ENCODE data around the gene RPA1. TPM values are rescaled to one million over a fixed set of nuclear protein-coding genes. Genes with fewer than 3 reads are reported as not detected.
"Not testable (repeated sequence)": the region's sequence is repeated elsewhere in the genome, so short reads cannot be mapped to it uniquely, and the experiment has no call there.

Gene RPA1
- polyA plus RNA-seq, 1 donor from 2014 or later = 8.4 TPM

DNA sequence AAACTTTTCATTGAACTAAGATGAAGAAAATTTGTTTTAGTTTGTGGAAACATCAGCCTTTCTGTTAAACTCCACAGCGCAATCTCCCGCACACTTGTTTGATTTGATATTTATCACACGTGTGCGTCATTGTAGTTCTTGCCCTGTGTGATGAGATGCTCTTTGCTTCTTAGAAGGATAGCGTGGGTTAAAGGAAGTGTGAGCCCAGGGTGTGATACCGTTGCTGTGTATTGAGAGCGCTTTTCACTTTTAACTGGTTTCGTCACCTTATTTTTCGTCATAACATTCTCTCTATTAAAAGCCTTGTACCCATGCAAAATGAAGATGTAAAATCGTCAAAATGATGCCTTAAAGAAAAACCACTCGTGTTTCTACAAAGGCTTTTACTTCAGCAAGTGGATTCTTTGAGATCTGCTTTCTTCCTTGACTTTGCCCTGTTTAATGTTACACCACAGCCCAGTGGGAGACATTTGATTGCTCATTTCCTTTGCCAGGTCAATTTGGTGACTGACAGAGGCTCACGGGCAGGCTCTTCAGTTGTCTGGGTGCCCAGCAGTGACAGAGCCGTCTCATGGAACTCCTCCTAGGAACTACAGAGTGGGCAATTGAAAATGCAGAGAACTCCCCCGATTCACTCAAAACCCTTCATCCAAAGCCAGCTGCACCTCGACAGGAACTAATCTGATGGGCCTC is 61.1 kb downstream of the RPA1 start:
- Histone ChIP-seq H3K36me3 (ENCODE audit: insufficient read depth, low read length) (no peaks in the 10 kb centered on the region), H4K20me1 (ENCODE audit: insufficient read depth) (no peaks in the 10 kb centered on the region), H3K4me3 (ENCODE audit: low read length) (no peak overlapping the region), H3K27me3 (ENCODE audit: insufficient read depth, low read depth, low read length) (no peaks in the 10 kb centered on the region), H3K9me2 (ENCODE audit: insufficient read depth, low read length) (no peaks in the 10 kb centered on the region), H3K27ac (ENCODE audit: low read length) (no peak overlapping the region), H2AFZ (ENCODE audit: low read depth, low read length) (no peak overlapping the region), H3K9ac (ENCODE audit: low read length) (no peak overlapping the region), H3K9me3 (ENCODE audit: low read length) (no peaks in the 10 kb centered on the region), H3K79me2 (replicated peaks; ENCODE audit: insufficient read depth, low read length) (no peaks in the 10 kb centered on the region), H3F3A (ENCODE audit: insufficient read depth, low read length, poor library complexity, severe bottlenecking) (no peaks in the 10 kb centered on the region), H3K4me2 (ENCODE audit: low read length) (no peak overlapping the region)
- TF ChIP-seq, protein P1, sequence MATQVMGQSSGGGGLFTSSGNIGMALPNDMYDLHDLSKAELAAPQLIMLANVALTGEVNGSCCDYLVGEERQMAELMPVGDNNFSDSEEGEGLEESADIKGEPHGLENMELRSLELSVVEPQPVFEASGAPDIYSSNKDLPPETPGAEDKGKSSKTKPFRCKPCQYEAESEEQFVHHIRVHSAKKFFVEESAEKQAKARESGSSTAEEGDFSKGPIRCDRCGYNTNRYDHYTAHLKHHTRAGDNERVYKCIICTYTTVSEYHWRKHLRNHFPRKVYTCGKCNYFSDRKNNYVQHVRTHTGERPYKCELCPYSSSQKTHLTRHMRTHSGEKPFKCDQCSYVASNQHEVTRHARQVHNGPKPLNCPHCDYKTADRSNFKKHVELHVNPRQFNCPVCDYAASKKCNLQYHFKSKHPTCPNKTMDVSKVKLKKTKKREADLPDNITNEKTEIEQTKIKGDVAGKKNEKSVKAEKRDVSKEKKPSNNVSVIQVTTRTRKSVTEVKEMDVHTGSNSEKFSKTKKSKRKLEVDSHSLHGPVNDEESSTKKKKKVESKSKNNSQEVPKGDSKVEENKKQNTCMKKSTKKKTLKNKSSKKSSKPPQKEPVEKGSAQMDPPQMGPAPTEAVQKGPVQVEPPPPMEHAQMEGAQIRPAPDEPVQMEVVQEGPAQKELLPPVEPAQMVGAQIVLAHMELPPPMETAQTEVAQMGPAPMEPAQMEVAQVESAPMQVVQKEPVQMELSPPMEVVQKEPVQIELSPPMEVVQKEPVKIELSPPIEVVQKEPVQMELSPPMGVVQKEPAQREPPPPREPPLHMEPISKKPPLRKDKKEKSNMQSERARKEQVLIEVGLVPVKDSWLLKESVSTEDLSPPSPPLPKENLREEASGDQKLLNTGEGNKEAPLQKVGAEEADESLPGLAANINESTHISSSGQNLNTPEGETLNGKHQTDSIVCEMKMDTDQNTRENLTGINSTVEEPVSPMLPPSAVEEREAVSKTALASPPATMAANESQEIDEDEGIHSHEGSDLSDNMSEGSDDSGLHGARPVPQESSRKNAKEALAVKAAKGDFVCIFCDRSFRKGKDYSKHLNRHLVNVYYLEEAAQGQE (IDR thresholded peaks at IDR 0.05; ENCODE audit: borderline replicate concordance) = no peak
- TF ChIP-seq RAD21 (conservative IDR thresholded peaks at IDR 0.05) (no peak), EP300 (conservative IDR thresholded peaks at IDR 0.05; ENCODE audit: poor library complexity, severe bottlenecking) (no peak), TAF1 (IDR thresholded peaks at IDR 0.05; ENCODE audit: low read depth) (no peak), POLR2AphosphoS5 (IDR thresholded peaks at IDR 0.05) (no peak), SMC3 (conservative IDR thresholded peaks at IDR 0.05; ENCODE audit: poor library complexity) (no peak), MXI1 (conservative IDR thresholded peaks at IDR 0.05; ENCODE audit: poor library complexity, severe bottlenecking) (no peak), CTCF (IDR thresholded peaks at IDR 0.05; ENCODE audit: poor library complexity, severe bottlenecking) (no peak), EZH2 (IDR thresholded peaks at IDR 0.05; ENCODE audit: borderline replicate concordance, insufficient read depth, low read length, poor library complexity, severe bottlenecking) (no peak)

DNA sequence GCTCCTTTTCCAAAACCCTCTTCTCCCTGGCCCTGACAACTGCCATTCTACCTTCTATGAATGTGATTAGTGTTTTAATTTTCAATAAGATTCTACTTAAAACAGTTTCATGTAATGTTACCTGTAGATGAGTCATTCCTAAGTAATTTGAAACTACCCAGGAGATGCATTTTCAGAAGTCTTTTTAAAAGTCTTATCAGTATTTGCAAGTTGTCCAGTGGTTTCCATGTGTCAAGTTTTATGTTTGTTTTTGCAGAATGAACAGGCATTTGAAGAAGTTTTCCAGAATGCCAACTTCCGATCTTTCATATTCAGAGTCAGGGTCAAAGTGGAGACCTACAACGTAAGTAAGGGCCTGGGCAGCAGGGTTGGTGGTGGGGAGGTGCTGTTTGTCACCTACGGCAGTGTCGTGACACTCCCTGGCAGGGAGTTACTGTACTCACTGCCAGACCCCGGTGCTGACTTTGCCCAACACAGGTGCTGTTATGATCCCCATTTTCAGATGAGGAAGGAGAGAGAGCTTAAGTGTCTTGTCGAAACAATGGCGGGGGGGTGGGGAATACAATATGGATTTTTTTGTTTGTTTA is 65.0 kb downstream of the RPA1 start:
- TF ChIP-seq RAD21 (conservative IDR thresholded peaks at IDR 0.05) (no peak), SMC3 (conservative IDR thresholded peaks at IDR 0.05; ENCODE audit: poor library complexity) (no peak), TAF1 (IDR thresholded peaks at IDR 0.05; ENCODE audit: low read depth) (no peak), EZH2 (IDR thresholded peaks at IDR 0.05; ENCODE audit: borderline replicate concordance, insufficient read depth, low read length, poor library complexity, severe bottlenecking) (no peak), MXI1 (conservative IDR thresholded peaks at IDR 0.05; ENCODE audit: poor library complexity, severe bottlenecking) (no peak), CTCF (IDR thresholded peaks at IDR 0.05; ENCODE audit: poor library complexity, severe bottlenecking) (no peak), POLR2AphosphoS5 (IDR thresholded peaks at IDR 0.05) (no peak), EP300 (conservative IDR thresholded peaks at IDR 0.05; ENCODE audit: poor library complexity, severe bottlenecking) (no peak)
- TF ChIP-seq, protein P1 (IDR thresholded peaks at IDR 0.05; ENCODE audit: borderline replicate concordance) = no peak
- Histone ChIP-seq H3K27ac (ENCODE audit: low read length) (no peak overlapping the region), H3K9me3 (ENCODE audit: low read length) (no peaks in the 10 kb centered on the region), H3K27me3 (ENCODE audit: insufficient read depth, low read depth, low read length) (no peaks in the 10 kb centered on the region), H3K4me2 (ENCODE audit: low read length) (no peak overlapping the region), H3K9ac (ENCODE audit: low read length) (no peak overlapping the region), H2AFZ (ENCODE audit: low read depth, low read length) (no peak overlapping the region), H3K4me3 (ENCODE audit: low read length) (no peak overlapping the region), H3F3A (ENCODE audit: insufficient read depth, low read length, poor library complexity, severe bottlenecking) (no peaks in the 10 kb centered on the region), H3K79me2 (replicated peaks; ENCODE audit: insufficient read depth, low read length) (no peaks in the 10 kb centered on the region), H3K36me3 (ENCODE audit: insufficient read depth, low read length) (no peaks in the 10 kb centered on the region), H4K20me1 (ENCODE audit: insufficient read depth) (no peaks in the 10 kb centered on the region), H3K9me2 (ENCODE audit: insufficient read depth, low read length) (no peaks in the 10 kb centered on the region)

DNA sequence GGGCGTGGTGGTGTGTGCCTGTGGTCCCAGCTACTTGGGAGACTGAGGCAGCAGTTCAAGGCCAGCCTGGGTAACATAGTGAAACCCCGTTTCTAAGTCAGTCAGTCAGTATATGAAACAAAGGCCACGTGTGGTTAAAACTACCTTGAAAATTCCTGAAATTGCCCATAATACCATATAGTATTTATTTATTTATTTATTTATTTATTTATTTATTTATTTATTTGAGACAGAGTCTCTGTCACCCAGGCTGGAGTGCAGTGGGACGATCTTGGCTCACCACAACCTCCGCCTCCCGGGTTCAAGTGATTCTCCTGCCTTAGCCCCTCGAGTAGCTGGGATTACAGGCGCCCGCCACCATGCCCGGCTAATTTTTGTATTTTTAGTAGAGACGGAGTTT is 65.7 kb downstream of the RPA1 start:
- H3K9me2 ChIP-seq (ENCODE audit: insufficient read depth, low read length); H2AFZ ChIP-seq (ENCODE audit: low read depth, low read length); H3K27ac ChIP-seq (ENCODE audit: low read length); H4K20me1 ChIP-seq (ENCODE audit: insufficient read depth); H3K4me2 ChIP-seq (ENCODE audit: low read length); H3K27me3 ChIP-seq (ENCODE audit: insufficient read depth, low read depth, low read length); H3F3A ChIP-seq (ENCODE audit: insufficient read depth, low read length, poor library complexity, severe bottlenecking); H3K36me3 ChIP-seq (ENCODE audit: insufficient read depth, low read length); H3K4me3 ChIP-seq (ENCODE audit: low read length); H3K9ac ChIP-seq (ENCODE audit: low read length); H3K9me3 ChIP-seq (ENCODE audit: low read length); H3K79me2 ChIP-seq (replicated peaks; ENCODE audit: insufficient read depth, low read length): not testable (repeated sequence)

Data from neural cell (in vitro differentiated cells).